HepG2 (cell line): ENCODE results near the gene FAM117A. TPM values are rescaled to one million over a fixed set of nuclear protein-coding genes. Genes with fewer than 3 reads are reported as not detected.

Experiments
- CBX2 ChIP-seq, 2 experiments: fragments of 200-600 bp in 1 of 2; sonication (generic); formaldehyde crosslinking in 1 of 2; IDR thresholded peaks; 2 replicates each; pipeline versions ENCODE4 v1.7.0 to v1.8.1; 2018 to 2022; ENCODE audit warnings: low read depth in 2 of 2, low read length in 1 of 2, mild to moderate bottlenecking in 1 of 2, missing genetic modification reagents in 1 of 2
- E2F5 ChIP-seq: sonication (generic); formaldehyde crosslinking; conservative IDR thresholded peaks from 2 replicates; pipeline ENCODE4 v1.4.0; 2020; ENCODE audit warnings: missing genetic modification reagents
- FOSL2 ChIP-seq: sonication (generic); formaldehyde crosslinking; IDR thresholded peaks from 2 replicates; pipeline ENCODE4 v1.4.0; 2020; ENCODE audit warnings: missing genetic modification reagents
- GTF3A ChIP-seq: sonication (generic); formaldehyde crosslinking; conservative IDR thresholded peaks from 2 replicates; pipeline ENCODE4 v1.4.0; 2020; ENCODE audit warnings: mild to moderate bottlenecking, missing genetic modification reagents
- HNRNPUL1 ChIP-seq: fragments of 200-400 bp; formaldehyde crosslinking; IDR thresholded peaks from 2 replicates; pipeline ENCODE4 v1.6.1; 2017; ENCODE audit warnings: low read depth, mild to moderate bottlenecking, low read length, moderate library complexity
- KDM5B ChIP-seq: sonication (generic); formaldehyde crosslinking; IDR thresholded peaks from 2 replicates; pipeline ENCODE4 v1.4.0; 2020; ENCODE audit warnings: missing genetic modification reagents, mild to moderate bottlenecking, borderline replicate concordance
- KLF12 ChIP-seq: sonication (generic); formaldehyde crosslinking; IDR thresholded peaks from 2 replicates; pipeline ENCODE4 v1.4.0; 2020; ENCODE audit warnings: missing genetic modification reagents, borderline replicate concordance
- LRRFIP1 ChIP-seq: sonication (generic); formaldehyde crosslinking; conservative IDR thresholded peaks from 2 replicates; pipeline ENCODE4 v1.4.0; 2020; ENCODE audit warnings: missing genetic modification reagents
- MED1 ChIP-seq: sonication (generic); formaldehyde crosslinking; IDR thresholded peaks from 2 replicates; pipeline ENCODE4 v1.4.0; 2020; ENCODE audit warnings: missing genetic modification reagents
- NFE2L2 ChIP-seq: fragments of 150-350 bp; IDR thresholded peaks from 2 replicates; pipeline ENCODE4 v1.6.1; 2014; ENCODE audit warnings: low read length
- RBFOX2 ChIP-seq: fragments of 200-400 bp; formaldehyde crosslinking; IDR thresholded peaks from 2 replicates; pipeline ENCODE4 v1.6.1; 2017; ENCODE audit warnings: low read depth, mild to moderate bottlenecking, low read length
- SMAD3 ChIP-seq: sonication (generic); formaldehyde crosslinking; IDR thresholded peaks from 2 replicates; pipeline ENCODE4 v1.4.0; 2020; ENCODE audit warnings: missing genetic modification reagents
- TFDP1 ChIP-seq: IDR thresholded peaks from 2 replicates; pipeline ENCODE4 v1.6.1; 2016; ENCODE audit warnings: missing compliant biosample characterization, missing genetic modification reagents, borderline replicate concordance
- XRCC5 ChIP-seq: fragments of 200-400 bp; formaldehyde crosslinking; optimal IDR thresholded peaks from 2 replicates; pipeline ENCODE3; 2017; ENCODE audit warnings: mild to moderate bottlenecking, low read length
- ZBTB33 ChIP-seq: sonication (generic); formaldehyde crosslinking; IDR thresholded peaks from 2 replicates; pipeline ENCODE4 v1.4.0; 2020; ENCODE audit warnings: missing genetic modification reagents
- ZNF280B ChIP-seq: sonication (generic); formaldehyde crosslinking; IDR thresholded peaks from 2 replicates; pipeline ENCODE4 v1.5.0; 2020; ENCODE audit warnings: missing genetic modification reagents, mild to moderate bottlenecking, borderline replicate concordance
- ZNF564 ChIP-seq: sonication (generic); formaldehyde crosslinking; IDR thresholded peaks from 2 replicates; pipeline ENCODE4 v1.8.1; 2023; ENCODE audit warnings: mild to moderate bottlenecking, missing genetic modification reagents
- ZNF703 ChIP-seq: sonication (generic); formaldehyde crosslinking; IDR thresholded peaks from 2 replicates; pipeline ENCODE4 v1.5.1; 2020; ENCODE audit warnings: missing genetic modification reagents, mild to moderate bottlenecking, moderate library complexity, borderline replicate concordance
- ZNF740 ChIP-seq: sonication (generic); formaldehyde crosslinking; IDR thresholded peaks from 2 replicates; pipeline ENCODE4 v1.4.0; 2020; ENCODE audit warnings: missing genetic modification reagents
- polyA plus RNA-seq, 8 experiments: library from polyadenylated mRNA; depleted of rRNA in 3 of 8; stranded (reverse) in 7 of 8; unstranded in 1 of 8; fragments of >200 nt; fragmentation: Illumina TruSeq in 4 of 8; extraction: Trizol in 4 of 8; gene quantifications; 2 replicates each; pipeline versions ENCODE4 v1.2.1 to v1.2.3, GENCODE V29; 2011 to 2016; ENCODE audit warnings: low read depth in 4 of 8, missing spikeins in 1 of 8, mixed read lengths in 1 of 8; ENCODE audit not compliant: insufficient read depth in 1 of 8
- total RNA-seq, 5 experiments: library from RNA; depleted of rRNA; stranded (reverse); fragments of >200 nt; fragmentation: Illumina TruSeq; extraction: Trizol; gene quantifications; 2 replicates each; pipeline ENCODE4 v1.2.3, GENCODE V29; 2016; ENCODE audit warnings: low read depth in 1 of 5

Gene FAM117A
- total and polyA plus RNA-seq, 2 of the 13 experiments (the other 11 are each of a cell fraction or from before 2014, with no cell fraction given): 12.1 to 19.8 TPM

- TF ChIP-seq LRRFIP1 (no peak; the same call in 1 of the 2 replicates), CBX2 (IDR thresholded peaks at IDR 0.05; ENCODE audit: low read depth, low read length) (no peak), CBX2 (CRISPR knock-in tag; IDR thresholded peaks at IDR 0.05; ENCODE audit: low read depth) (peak; percentile 40; the same call in 1 of the 2 replicates), ZNF740 (CRISPR knock-in tag) (peak; percentile 95; the same call in 1 of the 2 replicates), ZNF703 (CRISPR knock-in tag) (no peak), HNRNPUL1 (no peak), KDM5B (peak; percentile 100), ZNF280B (CRISPR knock-in tag) (peak; percentile 98), ZBTB33 (peak; percentile 24; the same call in 1 of the 2 replicates), FOSL2 (CRISPR knock-in tag) (peak; percentile 73), E2F5 (CRISPR knock-in tag) (peak; percentile 63; the same call in 1 of the 2 replicates), NFE2L2 (no peak), ZNF564 (CRISPR knock-in tag) (peak; percentile 94; the same call in 1 of the 2 replicates), TFDP1 (peak; percentile 100), GTF3A (CRISPR knock-in tag) (no peak), RBFOX2 (peak; percentile 86), XRCC5 (peak; percentile 87), SMAD3 (CRISPR knock-in tag) (peak; percentile 52; the same call in 1 of the 2 replicates), KLF12 (CRISPR knock-in tag) (peak; percentile 88), MED1 (CRISPR knock-in tag) (peak; percentile 77; the same call in 1 of the 2 replicates)
Observed at GRCh38 chr17:49677933-49678847, 85.7 kb downstream of the FAM117A start, which contains the start of gene SPOP (continued).
